GM21529 (cell line): ENCODE results near the gene LGALS7B.
"Not testable (repeated sequence)": the region's sequence is repeated elsewhere in the genome, so short reads cannot be mapped to it uniquely, and the experiment has no call there.

Source experiments
- ATAC-seq: cut with Tn5 transposase; IDR thresholded peaks from one replicate; pipeline ENCODE4 v1.9.1; 2021; ENCODE audit not compliant: unreplicated experiment

LGALS7B gene

GRCh38 chr19:38793671-38794070 lies 4.7 kb downstream of the LGALS7B start:
- no peak for ATAC-seq

GRCh38 chr19:38795549-38795948 lies 6.5 kb downstream of the LGALS7B start:
- no peak for ATAC-seq

- no peak for ATAC-seq
Measured at GRCh38 chr19:38796154-38796553, 7.2 kb downstream of the LGALS7B start.

- not testable (repeated sequence) for ATAC-seq
Measured at GRCh38 chr19:38797781-38798180, 8.8 kb downstream of the LGALS7B start.

- no peak for ATAC-seq
Measured at GRCh38 chr19:38799104-38799503, 10.1 kb downstream of the LGALS7B start.

GRCh38 chr19:38800577-38801347 lies 11.8 kb downstream of the LGALS7B start:
- ATAC-seq = no peak

GRCh38 chr19:38801359-38802095 lies 12.5 kb downstream of the LGALS7B start:
- ATAC-seq = no peak

GRCh38 chr19:38803543-38803942 lies 14.5 kb downstream of the LGALS7B start:
- no peak for ATAC-seq

GRCh38 chr19:38805180-38805579 lies 16.2 kb downstream of the LGALS7B start:
- ATAC-seq = no peak

GRCh38 chr19:38806371-38806770 lies 17.4 kb downstream of the LGALS7B start:
- no peak for ATAC-seq

GRCh38 chr19:38807374-38808098 lies 18.5 kb downstream of the LGALS7B start:
- not testable (repeated sequence) for ATAC-seq

- no peak for ATAC-seq
Measured at GRCh38 chr19:38808741-38809140, 19.7 kb downstream of the LGALS7B start.

- ATAC-seq = no peak
Measured at GRCh38 chr19:38809592-38810252, 20.7 kb downstream of the LGALS7B start.

- no peak for ATAC-seq
Measured at GRCh38 chr19:38812009-38812840, 23.2 kb downstream of the LGALS7B start.

GRCh38 chr19:38812841-38813320 lies 23.9 kb downstream of the LGALS7B start, which contains the start of gene LGALS4:
TSS of gene LGALS4 (minus strand) at chr19:38812945. CDS start at chr19:38812886, 59 bp downstream.
- no peak for ATAC-seq

GRCh38 chr19:38813323-38813722 lies 24.3 kb downstream of the LGALS7B start:
- ATAC-seq = no peak

- ATAC-seq = not testable (repeated sequence)
Measured at GRCh38 chr19:38813932-38814331, 24.9 kb downstream of the LGALS7B start.

GRCh38 chr19:38815059-38816001 lies 26.3 kb downstream of the LGALS7B start:
- ATAC-seq = no peak
